Measurements from ENCODE around the gene SEPSECS. TPM values are rescaled to one million over a fixed set of nuclear protein-coding genes. Genes with fewer than 3 reads are reported as not detected.
A peak's percentile ranks its signal among the peaks of the same experiment; 100 is the strongest.

The SEPSECS gene
- total RNA-seq, 1 experiment from 2014 or later, result 4.2 TPM

GRCh38 chr4:25101836-25102235 is 58.4 kb downstream of the SEPSECS start:
- Histone ChIP-seq H3K23ac (ENCODE audit: insufficient read length, low read depth, low read length) (no peak overlapping the region), H4K8ac (replicated peaks; ENCODE audit: insufficient read length, low read depth, low read length) (no peak overlapping the region), H4K5ac (ENCODE audit: insufficient read length, low read depth, low read length) (no peak overlapping the region), H4K20me1 (ENCODE audit: control insufficient read depth, insufficient read depth, insufficient read length) (no peaks in the 10 kb centered on the region), H3K9ac (ENCODE audit: extremely low read depth, insufficient read length, low read length) (no peak overlapping the region), H3K79me2 (ENCODE audit: insufficient read depth, low read length) (no peaks in the 10 kb centered on the region), H3K27me3 (ENCODE audit: insufficient read depth, low read length) (no peaks in the 10 kb centered on the region), H3K18ac (ENCODE audit: insufficient read length, low read depth, low read length) (no peak overlapping the region), H2BK120ac (ENCODE audit: low read depth, low read length, poor library complexity, severe bottlenecking) (no peak overlapping the region), H3K4me2 (ENCODE audit: insufficient read depth, insufficient read length, low read length) (no peak overlapping the region), H3K4me1 (ENCODE audit: insufficient read depth, low read length) (no peaks in the 10 kb centered on the region), H3K79me1 (ENCODE audit: insufficient read depth, low read depth, low read length, poor library complexity, severe bottlenecking) (no peaks in the 10 kb centered on the region), H4K91ac (ENCODE audit: insufficient read length, low read depth, low read length) (no peak overlapping the region), H2BK12ac (ENCODE audit: insufficient read length, low read depth, low read length) (no peak overlapping the region), H3K4ac (ENCODE audit: low read depth, low read length) (no peak overlapping the region), H3K27ac (ENCODE audit: insufficient read length, low read depth, low read length) (no peak overlapping the region), H2BK15ac (ENCODE audit: low read depth, low read length) (no peak overlapping the region), H3K9me3 (ENCODE audit: control insufficient read depth, low read depth, low read length) (peaks cover 8% of the 10 kb centered on the region), H2BK20ac (ENCODE audit: low read depth, low read length, poor library complexity, severe bottlenecking) (no peak overlapping the region), H2AFZ (ENCODE audit: low read length) (no peak overlapping the region), H2BK5ac (ENCODE audit: insufficient read length, low read length) (no peak overlapping the region), H3T11ph (ENCODE audit: low read length) (no peak overlapping the region), H3K14ac (ENCODE audit: insufficient read depth, low read length) (no peak overlapping the region), H3K56ac (ENCODE audit: insufficient read length, low read depth, low read length) (no peak overlapping the region), H3K23me2 (ENCODE audit: insufficient read length, low read depth, low read length, poor library complexity, severe bottlenecking) (no peaks in the 10 kb centered on the region), H2AK5ac (ENCODE audit: insufficient read length, low read length) (no peak overlapping the region)
- DNase-seq, result peak; percentile 0
- no CpG with 5 or more reads among the region's 5 CpGs for WGBS (ENCODE audit: extremely low coverage, insufficient read length, low lambda C conversion rate)
- Mint-ChIP-seq H3K9me3 (peaks cover 3 to 5% of the 10 kb centered on the region in 2 experiments; a peak in 4 of 5 replicates), H3K4me1 (no peaks in the 10 kb centered on the region), H3K36me3 (ENCODE audit: insufficient read depth in 1 of 3, low read depth in 3 of 3) (peaks cover 0 to 3% (median 0%) of the 10 kb centered on the region in 3 experiments; a peak in 2 of 7 replicates), H3K27me3 (ENCODE audit: low read depth) (no peaks in the 10 kb centered on the region; the same call in 1 of the 2 replicates), H3K27ac (no peak overlapping the region), H3K4me3 (no peak overlapping the region)
- no peak for TF ChIP-seq CTCF (conservative IDR thresholded peaks at IDR 0.05)
